PC-9 (cell line): Measurements from ENCODE around the gene SHANK3. TPM values are rescaled to one million over a fixed set of nuclear protein-coding genes. Genes with fewer than 3 reads are reported as not detected.

Source experiments
- BruUV-seq: library from RNA; stranded (reverse); fragments of 400-500 nt; replicated peaks from 2 replicates; lab custom pipeline; 2021; lab: Mats Ljungman, UMichigan
- CTCF ChIA-PET: fragments of 300-600 bp; sonication (Branson Sonifier 250); formaldehyde crosslinking; loops from one replicate; lab custom pipeline; 2022; ENCODE audit warnings: antibody characterized with exemption; lab: Charles Lee
- POLR2A ChIA-PET: fragments of 300-600 bp; sonication (Branson Sonifier 250); formaldehyde crosslinking; loops from one replicate; lab custom pipeline; 2022; ENCODE audit warnings: antibody characterized with exemption; ENCODE audit not compliant: unreplicated experiment; lab: Charles Lee
- DNase-seq, 2 experiments: peaks; one replicate each; pipeline versions ENCODE4 v3.0.0 to v3.0.0-alpha.2; 2015 to 2022; ENCODE audit warnings: mixed read lengths in 1 of 2
- H2AFZ ChIP-seq: fragments of 200-600 bp; sonication (generic); 2 replicates; pipeline ENCODE4 v1.8.1; 2017; ENCODE audit warnings: antibody characterized with exemption
- H3F3A ChIP-seq: fragments of 200-600 bp; sonication (generic); 2 replicates; pipeline ENCODE4 v1.8.1; 2017; ENCODE audit warnings: antibody characterized with exemption, mild to moderate bottlenecking, low read depth; ENCODE audit not compliant: insufficient read depth
- H3K27ac ChIP-seq: fragments of 200-600 bp; sonication (generic); 2 replicates; pipeline ENCODE4 v1.6.1; 2016; ENCODE audit warnings: mixed run types
- H3K27me3 ChIP-seq: fragments of 200-600 bp; sonication (generic); 2 replicates; pipeline ENCODE4 v1.6.1; 2016; ENCODE audit warnings: low read depth, mixed run types; ENCODE audit not compliant: insufficient read depth
- H3K36me3 ChIP-seq: fragments of 200-600 bp; sonication (generic); 2 replicates; pipeline ENCODE4 v1.6.1; 2016; ENCODE audit warnings: low read depth, mixed run types
- H3K4me1 ChIP-seq: fragments of 200-600 bp; sonication (generic); replicated peaks from 2 replicates; pipeline ENCODE4 v1.6.1; 2016; ENCODE audit warnings: mixed run types; ENCODE audit not compliant: insufficient read depth
- H3K4me2 ChIP-seq: fragments of 200-600 bp; sonication (generic); 2 replicates; pipeline ENCODE4 v1.6.1; 2017; ENCODE audit warnings: mixed run types
- H3K4me3 ChIP-seq: fragments of 200-600 bp; sonication (generic); 2 replicates; pipeline ENCODE4 v1.6.1; 2016; ENCODE audit warnings: mixed run types
- H3K79me2 ChIP-seq: fragments of 200-600 bp; sonication (generic); 2 replicates; pipeline ENCODE4 v1.6.1; 2017; ENCODE audit warnings: low read depth, mixed run types
- H3K9me2 ChIP-seq: fragments of 200-600 bp; sonication (generic); 2 replicates; pipeline ENCODE4 v1.8.1; 2017; ENCODE audit warnings: mild to moderate bottlenecking; ENCODE audit not compliant: insufficient read depth
- H3K9me3 ChIP-seq: fragments of 200-600 bp; sonication (generic); 2 replicates; pipeline ENCODE4 v1.8.1; 2016; ENCODE audit warnings: low read depth; ENCODE audit not compliant: insufficient read depth
- H4K20me1 ChIP-seq: fragments of 200-600 bp; sonication (generic); 2 replicates; pipeline ENCODE4 v1.8.1; 2017; ENCODE audit not compliant: insufficient read depth
- EZH2 ChIP-seq: fragments of 200-600 bp; sonication (generic); IDR thresholded peaks from 2 replicates; pipeline ENCODE4 v1.8.0; 2017; ENCODE audit warnings: antibody characterized with exemption, low read depth
- intact Hi-C: fragments of 100-400 bp; cut with micrococcal nuclease; formaldehyde crosslinking; loops from one replicate; pipeline ENCODE4 v1.10.0; 2022; ENCODE audit not compliant: unreplicated experiment
- total RNA-seq: library from RNA; stranded (reverse); gene quantifications from 2 replicates; pipeline ENCODE4 v1.2.3, GENCODE V29; 2021
- TF ChIP-seq, protein P1 (sequence below): fragments of 200-600 bp; sonication (generic); conservative IDR thresholded peaks from 2 replicates; pipeline ENCODE4 v1.6.1; 2017; ENCODE audit warnings: mixed run types, antibody characterized with exemption, mild to moderate bottlenecking, moderate library complexity

The SHANK3 gene
- total RNA-seq, 1 experiment from 2014 or later: 5.8 TPM

DNA sequence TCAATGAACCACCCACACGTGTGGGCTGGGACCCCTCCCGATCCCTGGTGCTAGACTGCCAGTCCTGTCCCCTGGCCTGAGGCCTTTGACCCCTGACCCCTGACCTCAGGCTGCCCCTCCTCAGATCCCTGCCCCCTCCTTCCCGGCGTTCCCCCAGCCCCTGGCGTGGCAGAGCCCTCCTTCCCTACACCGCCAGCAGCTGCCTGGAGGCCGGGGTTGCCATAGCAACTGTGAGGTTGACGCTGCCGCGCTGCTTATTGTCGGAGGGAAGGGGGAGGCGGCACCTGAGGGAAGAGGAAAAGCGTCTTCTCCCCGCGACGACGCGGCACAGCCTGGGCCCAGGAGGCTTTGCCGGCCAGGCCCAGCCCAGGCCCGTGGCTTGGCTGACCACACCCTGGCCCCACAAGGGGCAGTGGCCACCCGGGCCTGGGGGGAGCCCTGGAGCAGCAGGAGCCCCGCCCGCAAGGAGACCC is 32.6 kb downstream of the SHANK3 start:
- Histone ChIP-seq H3K4me1 (no peaks in the 10 kb centered on the region), H3K4me2 (no peak overlapping the region), H4K20me1 (no peaks in the 10 kb centered on the region), H3K27ac (no peak overlapping the region), H3K79me2 (no peaks in the 10 kb centered on the region), H3K9me3 (no peaks in the 10 kb centered on the region), H3K4me3 (no peak overlapping the region), H3K9me2 (no peaks in the 10 kb centered on the region), H3K27me3 (no peaks in the 10 kb centered on the region), H2AFZ (no peak overlapping the region), H3K36me3 (no peaks in the 10 kb centered on the region), H3F3A (no peaks in the 10 kb centered on the region; the same call in 1 of the 2 replicates)
- intact Hi-C loops: no loop called here
- no peak for TF ChIP-seq EZH2
- TF ChIP-seq, protein P1, sequence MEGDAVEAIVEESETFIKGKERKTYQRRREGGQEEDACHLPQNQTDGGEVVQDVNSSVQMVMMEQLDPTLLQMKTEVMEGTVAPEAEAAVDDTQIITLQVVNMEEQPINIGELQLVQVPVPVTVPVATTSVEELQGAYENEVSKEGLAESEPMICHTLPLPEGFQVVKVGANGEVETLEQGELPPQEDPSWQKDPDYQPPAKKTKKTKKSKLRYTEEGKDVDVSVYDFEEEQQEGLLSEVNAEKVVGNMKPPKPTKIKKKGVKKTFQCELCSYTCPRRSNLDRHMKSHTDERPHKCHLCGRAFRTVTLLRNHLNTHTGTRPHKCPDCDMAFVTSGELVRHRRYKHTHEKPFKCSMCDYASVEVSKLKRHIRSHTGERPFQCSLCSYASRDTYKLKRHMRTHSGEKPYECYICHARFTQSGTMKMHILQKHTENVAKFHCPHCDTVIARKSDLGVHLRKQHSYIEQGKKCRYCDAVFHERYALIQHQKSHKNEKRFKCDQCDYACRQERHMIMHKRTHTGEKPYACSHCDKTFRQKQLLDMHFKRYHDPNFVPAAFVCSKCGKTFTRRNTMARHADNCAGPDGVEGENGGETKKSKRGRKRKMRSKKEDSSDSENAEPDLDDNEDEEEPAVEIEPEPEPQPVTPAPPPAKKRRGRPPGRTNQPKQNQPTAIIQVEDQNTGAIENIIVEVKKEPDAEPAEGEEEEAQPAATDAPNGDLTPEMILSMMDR: no peak
- no TSS peak for BruUV-seq
- POLR2A ChIA-PET: no interaction called here
- no peak for DNase-seq
- CTCF ChIA-PET: no interaction called here

DNA sequence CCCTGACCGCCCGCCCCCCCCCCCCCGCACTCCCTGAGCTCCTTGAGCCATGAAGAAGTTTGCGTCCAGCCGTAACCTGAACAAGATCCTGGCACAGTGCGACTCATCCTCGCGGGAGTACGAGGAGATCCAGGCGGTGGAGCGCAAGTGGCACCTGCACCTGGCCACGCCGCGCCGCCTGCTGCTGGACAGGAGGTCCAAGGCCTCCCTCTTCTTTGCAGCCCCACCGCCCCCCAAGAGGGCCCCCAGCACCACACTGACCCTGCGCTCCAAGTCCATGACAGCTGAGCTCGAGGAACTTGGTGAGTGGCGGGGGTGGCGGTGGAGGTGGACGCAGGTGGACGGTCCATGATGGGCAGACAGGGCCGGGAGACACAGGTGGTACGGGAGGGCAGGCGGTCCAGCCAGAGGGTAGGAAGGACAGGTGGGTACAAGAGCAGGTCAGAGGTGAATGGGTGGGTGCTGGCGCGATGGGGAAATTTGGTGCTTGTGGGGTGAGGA is 33.3 kb downstream of the SHANK3 start:
- Histone ChIP-seq H3K4me1 (no peaks in the 10 kb centered on the region), H3K4me2 (no peak overlapping the region), H3K36me3 (no peaks in the 10 kb centered on the region), H3F3A (no peaks in the 10 kb centered on the region; the same call in 1 of the 2 replicates), H3K9me2 (no peaks in the 10 kb centered on the region), H3K79me2 (no peaks in the 10 kb centered on the region), H4K20me1 (no peaks in the 10 kb centered on the region), H3K4me3 (no peak overlapping the region), H2AFZ (no peak overlapping the region), H3K27ac (no peak overlapping the region), H3K27me3 (no peaks in the 10 kb centered on the region), H3K9me3 (no peaks in the 10 kb centered on the region)
- CTCF ChIA-PET: no interaction called here
- TF ChIP-seq, protein P1: no peak
- no peak for TF ChIP-seq EZH2
- BruUV-seq: no TSS peak
- DNase-seq: no peak
- intact Hi-C loops: no loop called here
- POLR2A ChIA-PET: no interaction called here

DNA sequence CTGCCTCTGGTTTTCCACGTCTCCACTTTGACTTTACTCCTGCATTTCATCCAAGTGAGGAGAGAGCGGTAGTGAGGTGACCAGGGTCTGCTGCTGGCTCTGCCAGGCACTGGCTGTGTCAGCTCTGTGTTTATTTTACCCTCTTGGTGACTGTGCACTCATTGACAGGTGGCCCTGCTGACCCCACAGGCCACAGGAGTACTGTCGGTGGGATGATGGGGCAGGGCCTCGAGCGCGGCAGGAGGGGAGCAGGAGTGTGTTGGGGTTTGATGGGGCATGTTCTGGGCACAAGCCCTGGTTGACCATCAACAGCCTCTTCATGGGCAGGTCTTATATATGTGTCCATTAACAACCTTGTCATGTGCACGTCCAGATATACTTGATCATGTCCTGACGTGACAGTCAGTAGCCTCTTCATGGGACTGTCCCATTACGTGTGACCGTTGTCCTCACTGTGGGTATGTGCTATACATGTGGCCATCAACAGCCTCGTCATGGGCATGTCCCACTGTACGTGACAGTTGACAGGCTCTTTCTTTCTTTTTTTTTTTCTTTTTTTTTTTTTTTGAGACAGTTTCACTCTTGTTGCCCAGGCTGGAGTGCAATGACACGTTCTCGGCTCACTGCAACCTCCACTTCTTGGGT is 34.0 kb downstream of the SHANK3 start:
- H3K9me2 ChIP-seq: no peaks in the 10 kb centered on the region
- intact Hi-C loops: no loop called here
- no peaks in the 10 kb centered on the region for H3K79me2 ChIP-seq
- no peak for DNase-seq
- H3K9me3 ChIP-seq: no peaks in the 10 kb centered on the region
- no peaks in the 10 kb centered on the region; the same call in 1 of the 2 replicates for H3F3A ChIP-seq
- TF ChIP-seq, protein P1: no peak
- no peak for TF ChIP-seq EZH2
- H3K27me3 ChIP-seq: no peaks in the 10 kb centered on the region
- ChIA-PET POLR2A (no interaction called here), CTCF (no interaction called here)
- no peak overlapping the region for H3K4me3 ChIP-seq
- no peaks in the 10 kb centered on the region for H3K36me3 ChIP-seq
- H4K20me1 ChIP-seq: no peaks in the 10 kb centered on the region
- H3K27ac ChIP-seq: no peak overlapping the region
- H3K4me2 ChIP-seq: no peak overlapping the region
- H2AFZ ChIP-seq: no peak overlapping the region
- no TSS peak for BruUV-seq
- H3K4me1 ChIP-seq: no peaks in the 10 kb centered on the region
